GM12865 (cell line): ENCODE results near the gene IFT25.
A peak's percentile ranks its signal among the peaks of the same experiment; 100 is the strongest.

Experiments
- DNase-seq: peaks from one replicate; pipeline ENCODE4 v3.0.0; 2010; ENCODE audit warnings: low read depth
- H3K4me3 ChIP-seq: 2 replicates; pipeline ENCODE4 v1.5.1; 2011; ENCODE audit warnings: mild to moderate bottlenecking, low read depth, low read length, control low read depth
- TF ChIP-seq, protein P1 (sequence below): IDR thresholded peaks from 2 replicates; pipeline ENCODE4 v1.5.1; 2011; ENCODE audit warnings: low read length, control low read depth, low read depth, inconsistent platforms; ENCODE audit not compliant: insufficient read depth; ENCODE audit errors: missing control alignments

The IFT25 gene

DNA sequence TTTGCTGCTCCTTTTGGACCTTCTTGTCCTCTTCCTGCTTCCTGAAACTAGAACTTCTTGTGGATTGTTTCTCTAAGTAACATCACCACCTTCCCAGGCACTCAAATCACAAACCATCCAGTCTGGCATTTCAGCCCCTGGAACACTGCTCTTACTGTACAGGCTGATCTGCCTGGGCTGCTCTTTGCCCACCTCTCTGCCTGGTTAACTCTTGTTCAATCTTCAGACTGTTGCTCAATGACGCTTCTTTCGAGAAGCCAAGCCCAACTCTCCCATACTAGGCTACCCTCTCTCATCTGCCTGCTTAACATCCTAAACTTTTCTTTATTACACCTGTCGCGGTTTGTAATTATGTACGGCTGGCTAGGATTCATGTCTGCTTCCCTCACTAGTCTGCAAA lies 50.9 kb downstream of the IFT25 start:
- no peak for DNase-seq
- H3K4me3 ChIP-seq = no peak overlapping the region
- TF ChIP-seq, protein P1, sequence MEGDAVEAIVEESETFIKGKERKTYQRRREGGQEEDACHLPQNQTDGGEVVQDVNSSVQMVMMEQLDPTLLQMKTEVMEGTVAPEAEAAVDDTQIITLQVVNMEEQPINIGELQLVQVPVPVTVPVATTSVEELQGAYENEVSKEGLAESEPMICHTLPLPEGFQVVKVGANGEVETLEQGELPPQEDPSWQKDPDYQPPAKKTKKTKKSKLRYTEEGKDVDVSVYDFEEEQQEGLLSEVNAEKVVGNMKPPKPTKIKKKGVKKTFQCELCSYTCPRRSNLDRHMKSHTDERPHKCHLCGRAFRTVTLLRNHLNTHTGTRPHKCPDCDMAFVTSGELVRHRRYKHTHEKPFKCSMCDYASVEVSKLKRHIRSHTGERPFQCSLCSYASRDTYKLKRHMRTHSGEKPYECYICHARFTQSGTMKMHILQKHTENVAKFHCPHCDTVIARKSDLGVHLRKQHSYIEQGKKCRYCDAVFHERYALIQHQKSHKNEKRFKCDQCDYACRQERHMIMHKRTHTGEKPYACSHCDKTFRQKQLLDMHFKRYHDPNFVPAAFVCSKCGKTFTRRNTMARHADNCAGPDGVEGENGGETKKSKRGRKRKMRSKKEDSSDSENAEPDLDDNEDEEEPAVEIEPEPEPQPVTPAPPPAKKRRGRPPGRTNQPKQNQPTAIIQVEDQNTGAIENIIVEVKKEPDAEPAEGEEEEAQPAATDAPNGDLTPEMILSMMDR = no peak

DNA sequence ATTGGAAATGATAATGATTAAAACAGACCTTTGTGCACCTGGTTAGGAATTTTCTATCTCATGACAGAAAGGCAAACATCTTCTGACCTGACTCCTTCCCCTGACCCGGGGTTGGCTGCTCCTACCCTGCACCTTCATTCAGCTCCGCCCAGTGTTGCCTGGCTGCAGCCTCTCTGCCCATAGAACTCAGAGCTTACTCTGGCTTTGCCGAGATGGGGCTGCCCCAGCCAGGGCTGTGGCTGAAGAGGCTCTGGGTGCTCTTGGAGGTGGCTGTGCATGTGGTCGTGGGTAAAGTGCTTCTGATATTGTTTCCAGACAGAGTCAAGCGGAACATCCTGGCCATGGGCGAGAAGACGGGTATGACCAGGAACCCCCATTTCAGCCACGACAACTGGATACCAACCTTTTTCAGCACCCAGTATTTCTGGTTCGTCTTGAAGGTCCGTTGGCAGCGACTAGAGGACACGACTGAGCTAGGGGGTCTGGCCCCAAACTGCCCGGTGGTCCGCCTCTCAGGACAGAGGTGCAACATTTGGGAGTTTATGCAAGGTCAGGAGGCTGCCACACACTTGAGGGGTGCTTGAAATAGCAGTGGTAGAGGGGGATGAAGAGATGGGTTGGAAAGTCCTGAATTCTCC lies 51.4 kb downstream of the IFT25 start, which contains the start of gene DIO1:
TSS of gene DIO1 (plus strand) at position 189 of the 638 bp plus-strand sequence. CDS start at position 213, 24 bp downstream.
- no peak for DNase-seq
- no peak within 1 kb of the TSS for H3K4me3 ChIP-seq
- TF ChIP-seq, protein P1 = no peak

DNA sequence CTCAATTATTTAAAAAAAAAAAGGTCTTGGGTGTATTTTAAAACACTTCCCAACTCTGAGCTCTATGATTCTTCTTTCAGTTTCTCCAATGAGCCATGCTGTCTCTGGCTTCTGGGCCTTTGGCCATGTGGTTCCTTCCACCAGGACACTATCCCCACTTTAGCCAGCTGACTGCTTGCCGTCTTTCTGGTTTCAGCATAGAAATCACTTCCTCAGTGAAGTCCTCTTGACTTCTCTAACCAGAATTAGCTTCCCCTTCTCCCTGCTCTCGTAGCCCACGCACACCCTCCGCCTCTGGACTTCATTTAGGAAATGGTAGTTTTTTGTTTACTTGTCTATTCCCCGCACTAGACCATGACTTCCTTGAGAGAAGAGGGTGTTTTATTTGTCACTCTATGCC lies 52.6 kb downstream of the IFT25 start:
- no peak overlapping the region for H3K4me3 ChIP-seq
- TF ChIP-seq, protein P1 = no peak
- DNase-seq = no peak

DNA sequence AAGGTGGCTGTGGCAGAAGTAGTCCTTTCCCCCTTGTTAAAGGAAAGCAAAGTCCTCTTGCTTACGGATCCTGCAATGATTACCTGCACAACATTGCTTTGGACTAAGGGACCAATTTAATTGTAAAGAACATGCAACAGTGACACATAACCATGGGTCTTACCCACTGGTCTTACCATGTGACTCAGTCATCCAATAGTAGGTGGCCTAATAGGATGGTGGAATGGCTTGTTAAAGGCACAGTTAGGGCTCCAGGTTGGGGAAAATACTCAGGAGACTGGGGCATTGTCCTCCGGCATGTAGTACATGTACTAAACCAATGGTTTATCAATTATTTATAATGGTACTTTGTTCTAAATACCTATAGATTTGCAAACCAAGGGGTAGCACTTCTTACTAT lies 53.8 kb downstream of the IFT25 start:
- no peak overlapping the region for H3K4me3 ChIP-seq
- TF ChIP-seq, protein P1 = no peak
- no peak for DNase-seq

DNA sequence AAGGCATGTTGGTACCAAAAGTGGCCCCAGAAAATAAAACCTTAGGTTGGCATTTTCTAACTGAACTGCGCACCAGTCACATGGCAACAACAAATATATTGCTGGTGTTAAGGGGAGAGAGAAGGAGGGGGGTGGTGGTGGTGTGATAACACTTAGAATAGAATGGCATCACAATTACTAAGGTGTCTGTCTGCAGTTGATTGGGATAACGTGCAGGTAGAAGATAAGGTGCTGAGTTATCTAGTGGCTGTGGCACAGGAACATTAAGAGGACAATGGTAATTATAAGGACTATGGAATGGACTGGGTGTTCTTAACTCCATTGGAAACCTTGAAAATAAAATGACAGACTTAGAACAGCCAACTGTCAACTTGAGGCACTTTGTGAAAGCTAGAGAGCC lies 54.5 kb downstream of the IFT25 start:
- TF ChIP-seq, protein P1 = no peak
- no peak for DNase-seq

DNA sequence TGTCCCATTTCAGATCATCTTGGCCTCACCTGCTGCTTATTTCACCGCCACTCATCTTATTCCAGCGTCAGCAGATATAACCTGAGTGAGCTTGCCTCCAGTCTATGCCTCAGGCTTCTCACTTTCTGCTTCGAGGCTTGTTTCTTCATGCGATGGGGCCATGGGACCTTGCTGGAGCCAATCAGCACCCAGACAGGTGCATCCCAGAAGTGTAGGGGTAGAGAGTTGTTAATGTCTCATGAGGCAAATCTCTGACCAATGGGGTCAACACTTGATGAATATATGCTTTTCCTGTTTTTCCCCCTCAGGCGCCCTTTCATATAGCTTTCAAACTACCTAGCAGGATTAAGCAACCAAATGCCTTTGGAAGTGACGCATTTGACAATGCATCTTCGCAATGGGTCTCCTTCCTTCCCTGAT lies 55.0 kb downstream of the IFT25 start:
- peak overlapping the region; percentile 99; the same call in 1 of the 2 replicates for H3K4me3 ChIP-seq
- peak; percentile 26 for DNase-seq
- TF ChIP-seq, protein P1 = no peak

More for the DNA sequence above, 54.5 kb downstream of the IFT25 start:
- H3K4me3 ChIP-seq = no peak overlapping the region
